Epithelial cell of prostate (primary cell): ENCODE results near the gene NAE1.
"Not testable (repeated sequence)": the region's sequence is repeated elsewhere in the genome, so short reads cannot be mapped to it uniquely, and the experiment has no call there.

Experiments used
- DNase-seq: peaks from one replicate; pipeline ENCODE4 v3.0.0-alpha.2; 2011; ENCODE audit warnings: low read depth, low spot score
- H3K27ac ChIP-seq: fragments of 450-650 bp; 2 replicates; pipeline ENCODE4 v1.5.1; 2017; ENCODE audit warnings: mild to moderate bottlenecking

The NAE1 gene

DNA sequence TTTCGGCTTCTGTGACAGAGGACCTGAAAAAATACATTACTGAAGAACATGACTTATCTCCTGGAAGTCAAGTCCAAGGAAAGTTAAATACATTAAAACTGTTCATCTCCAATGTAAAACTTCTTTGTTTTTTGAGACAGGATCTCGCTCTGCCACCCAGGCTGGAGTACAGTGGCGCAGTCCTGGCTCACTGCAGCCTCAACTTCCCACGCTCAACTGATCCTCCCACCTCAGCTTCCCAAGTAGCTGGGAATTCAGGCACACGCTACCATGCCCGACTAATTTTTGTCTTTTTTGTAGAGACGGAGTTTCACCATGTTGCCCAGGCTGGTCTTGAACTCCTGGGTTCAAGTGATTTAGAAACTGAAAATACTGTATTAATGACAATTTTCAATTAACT lies 19.7 kb downstream of the NAE1 start:
- DNase-seq = no peak
- no peak overlapping the region for H3K27ac ChIP-seq

DNA sequence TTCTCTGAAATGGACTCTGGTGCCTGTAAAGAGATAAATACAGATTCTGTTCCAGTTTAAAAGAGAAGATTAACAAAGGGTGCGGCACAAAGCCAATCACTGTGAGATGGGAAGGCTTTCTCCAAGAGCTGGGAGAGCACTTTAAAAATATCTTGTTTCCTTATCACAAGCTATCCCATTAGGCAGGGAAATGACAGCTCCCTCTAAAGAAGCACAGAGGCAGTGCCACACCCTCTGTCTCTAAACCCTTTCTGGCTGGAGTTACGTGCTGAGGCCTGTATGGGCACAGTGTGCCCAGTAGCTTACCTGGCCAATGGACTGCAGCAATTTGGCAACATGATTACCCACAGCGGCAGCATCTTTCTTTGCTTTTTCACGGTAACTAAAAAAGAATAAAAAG lies 20.4 kb downstream of the NAE1 start:
- DNase-seq = no peak
- H3K27ac ChIP-seq = no peak overlapping the region

DNA sequence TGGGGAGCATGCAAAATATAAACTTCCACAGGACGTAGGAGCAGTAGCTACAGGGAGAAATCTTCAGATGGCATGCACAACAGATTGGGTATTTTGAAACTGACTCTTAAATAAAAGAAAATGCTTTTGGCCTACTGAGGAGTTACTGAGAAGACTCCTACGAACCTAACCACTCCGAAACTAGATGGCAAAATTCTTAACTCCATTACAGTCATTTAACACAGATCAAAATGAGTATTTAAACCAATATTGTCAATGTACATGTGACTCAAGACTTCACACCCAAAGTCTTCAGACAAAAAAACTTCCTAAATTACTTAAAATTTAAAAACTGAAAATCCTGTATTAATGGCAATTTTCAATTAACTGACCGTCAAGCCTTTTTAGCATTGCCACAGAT lies 21.0 kb downstream of the NAE1 start:
- no peak for DNase-seq
- H3K27ac ChIP-seq = no peak overlapping the region

DNA sequence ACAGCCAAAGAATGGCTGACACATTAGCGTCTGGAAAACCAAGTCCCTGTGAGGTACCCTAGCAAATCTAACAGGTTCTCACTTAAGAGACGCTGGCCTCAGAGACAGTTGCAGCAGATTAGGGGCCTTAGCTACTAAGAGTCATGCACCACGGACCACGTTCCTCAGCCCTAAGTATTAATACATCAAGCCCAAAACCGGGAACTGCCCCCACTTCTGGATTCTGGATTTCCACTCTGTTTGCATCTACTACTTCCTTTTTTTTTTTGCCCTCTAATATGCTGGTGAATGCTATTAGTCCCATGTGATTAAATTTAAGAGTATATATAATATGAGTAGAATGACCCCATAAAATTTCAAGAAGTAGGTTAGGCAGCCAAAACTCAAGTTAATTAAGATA lies 28.6 kb downstream of the NAE1 start:
- DNase-seq = no peak
- H3K27ac ChIP-seq = no peak overlapping the region

DNA sequence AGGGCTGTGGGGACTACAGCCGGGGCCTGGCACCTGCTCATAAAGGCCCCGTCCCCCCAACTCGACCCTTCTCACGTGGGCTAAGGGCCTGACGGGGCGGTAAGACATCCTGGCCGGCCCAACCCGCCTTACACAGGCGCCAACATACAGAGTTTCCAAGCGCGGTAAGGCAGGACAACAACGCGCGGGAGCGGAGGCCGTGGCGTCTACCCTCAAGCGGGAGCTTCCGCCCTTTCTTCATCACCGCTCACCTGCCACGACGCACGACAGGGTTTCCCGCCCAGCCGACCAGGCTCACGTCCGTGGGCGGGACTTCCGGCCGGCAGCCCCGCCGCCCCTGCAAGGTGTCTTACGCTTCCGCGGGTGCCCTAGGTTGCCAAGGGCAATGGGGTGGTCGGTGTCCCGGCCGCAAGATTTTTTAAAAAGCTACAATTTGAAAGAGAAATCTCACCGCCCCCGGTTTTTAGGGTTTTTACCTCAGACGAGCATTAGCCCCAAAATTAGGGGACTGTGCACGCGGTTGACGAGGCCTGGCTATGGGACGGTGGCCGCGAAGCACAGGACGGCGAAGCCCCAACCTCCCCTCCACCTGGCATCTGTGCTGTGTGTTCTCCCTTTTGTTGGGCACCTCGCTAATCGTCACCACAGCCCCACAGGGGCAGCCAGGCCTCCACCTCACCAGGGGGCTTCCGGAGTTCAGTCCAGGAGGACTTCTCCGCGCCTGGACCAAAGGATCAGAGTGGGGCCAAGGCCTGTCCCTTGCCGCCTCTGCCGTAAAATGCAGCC lies 29.3 kb downstream of the NAE1 start, which contains the start of gene TERB1:
TSS of gene TERB1 (minus strand) at position 265 of the 786 bp plus-strand sequence. CDS start 4,786 bp downstream, outside the sequence.
- no peak within 1 kb of the TSS for H3K27ac ChIP-seq
- no peak for DNase-seq

DNA sequence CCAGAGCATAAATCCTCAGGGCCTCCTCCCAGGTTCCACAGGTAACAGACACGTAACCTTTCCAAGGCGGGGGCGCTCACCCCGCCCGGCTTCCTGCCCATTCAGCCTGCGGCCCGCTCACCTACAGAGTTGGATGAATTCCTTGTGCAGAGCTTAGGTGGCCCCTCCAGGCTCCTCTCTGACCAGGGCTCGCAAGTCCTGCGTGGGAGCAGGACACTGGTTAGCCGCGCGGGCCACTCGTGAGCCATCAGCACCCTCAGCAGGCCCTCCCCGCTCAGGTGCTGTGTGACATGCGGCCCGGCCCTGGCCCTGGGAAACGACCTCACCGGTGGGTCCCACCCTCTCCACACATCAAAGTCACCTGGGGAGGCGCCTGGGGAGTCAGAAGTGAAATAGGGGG lies 29.9 kb downstream of the NAE1 start:
- no peak overlapping the region for H3K27ac ChIP-seq
- no peak for DNase-seq

DNA sequence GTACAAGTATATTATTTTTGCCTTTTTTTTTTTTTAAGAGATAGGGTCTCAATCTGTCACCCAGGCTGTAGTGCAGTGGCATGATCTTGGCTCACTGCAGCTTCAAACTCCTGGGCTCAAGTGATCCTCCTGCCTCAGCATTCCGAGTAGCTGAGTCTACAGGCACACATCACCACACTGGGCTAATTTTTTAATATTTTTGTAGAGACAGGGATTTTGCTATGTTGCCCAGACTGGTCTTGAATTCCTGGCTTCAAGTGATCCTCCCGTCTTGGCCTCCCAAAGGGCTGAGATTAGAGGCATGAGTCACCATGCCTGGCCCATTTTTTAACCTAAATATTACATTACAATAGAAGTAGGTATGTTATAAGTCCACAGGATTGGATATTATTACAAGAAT lies 32.6 kb downstream of the NAE1 start:
- DNase-seq = no peak
- no peak overlapping the region for H3K27ac ChIP-seq

DNA sequence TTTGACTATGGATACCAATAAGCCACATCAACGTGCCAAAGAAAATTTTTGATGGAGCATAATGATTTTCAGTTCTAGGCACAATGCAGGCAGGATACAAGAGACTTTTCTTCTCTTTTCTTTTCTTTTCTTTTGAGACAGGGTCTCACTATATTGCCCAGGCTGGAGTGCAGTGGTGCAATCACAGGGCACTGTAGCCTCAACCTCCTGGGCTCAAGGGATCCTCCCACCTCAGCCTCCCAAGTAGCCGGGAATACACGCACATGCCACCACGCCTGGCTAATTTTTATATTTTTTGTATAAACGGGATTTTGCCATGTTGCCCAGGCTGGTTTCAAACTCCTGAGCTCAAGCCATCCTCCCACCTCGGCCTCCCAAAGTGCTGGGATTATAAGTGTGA lies 36.8 kb downstream of the NAE1 start:
- H3K27ac ChIP-seq = not testable (repeated sequence)

DNA sequence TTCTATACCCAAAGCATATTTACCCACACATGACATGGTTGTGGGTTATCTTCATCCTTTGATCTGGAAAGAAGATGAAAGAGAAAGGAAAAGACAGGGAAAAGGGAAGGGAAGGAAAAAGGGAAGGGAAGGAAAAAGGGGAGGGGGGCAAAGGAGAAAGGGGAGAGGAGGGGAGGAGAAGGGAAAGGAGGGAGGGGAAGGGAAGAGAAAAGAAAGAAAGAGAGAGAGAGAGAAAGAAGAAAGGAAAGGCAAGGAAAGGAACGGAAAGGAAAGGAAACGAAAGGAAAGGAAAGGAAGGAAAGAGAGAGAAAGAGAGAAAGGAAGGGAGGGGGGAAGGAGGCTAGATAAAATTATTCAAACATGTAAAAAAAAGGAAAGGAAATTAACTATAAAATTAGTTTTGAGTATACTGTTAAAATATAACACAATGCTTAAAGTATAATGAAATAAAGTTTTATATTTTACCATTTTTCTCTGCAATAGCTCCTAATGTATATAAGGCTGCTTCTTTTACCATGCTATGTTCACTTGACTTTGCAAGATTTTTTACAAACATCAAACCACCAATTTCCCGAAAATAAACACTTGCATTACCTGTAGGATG lies 40.5 kb downstream of the NAE1 start:
- H3K27ac ChIP-seq = no peak overlapping the region
- DNase-seq = no peak

More for the DNA sequence above, 36.8 kb downstream of the NAE1 start:
- not testable (repeated sequence) for DNase-seq

DNA sequence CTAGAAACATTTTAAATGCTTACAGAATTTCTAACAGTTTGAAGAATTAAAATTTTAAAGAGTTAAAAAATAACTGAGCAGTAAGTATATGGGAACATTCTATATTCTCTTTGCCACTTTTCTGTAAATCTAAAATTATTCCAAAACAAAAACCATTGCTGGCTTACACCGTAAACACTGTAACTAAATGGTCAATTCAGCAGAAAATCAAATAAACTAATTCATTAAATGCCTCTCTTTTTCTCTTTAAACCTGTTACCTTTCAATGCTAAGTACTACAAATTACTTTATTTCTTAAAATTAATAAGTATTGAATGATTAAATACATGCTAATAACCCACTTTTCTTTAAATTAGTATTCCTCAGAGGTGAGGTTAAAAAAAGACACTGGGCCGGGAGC lies 43.3 kb downstream of the NAE1 start:
- H3K27ac ChIP-seq = no peak overlapping the region
- no peak for DNase-seq

DNA sequence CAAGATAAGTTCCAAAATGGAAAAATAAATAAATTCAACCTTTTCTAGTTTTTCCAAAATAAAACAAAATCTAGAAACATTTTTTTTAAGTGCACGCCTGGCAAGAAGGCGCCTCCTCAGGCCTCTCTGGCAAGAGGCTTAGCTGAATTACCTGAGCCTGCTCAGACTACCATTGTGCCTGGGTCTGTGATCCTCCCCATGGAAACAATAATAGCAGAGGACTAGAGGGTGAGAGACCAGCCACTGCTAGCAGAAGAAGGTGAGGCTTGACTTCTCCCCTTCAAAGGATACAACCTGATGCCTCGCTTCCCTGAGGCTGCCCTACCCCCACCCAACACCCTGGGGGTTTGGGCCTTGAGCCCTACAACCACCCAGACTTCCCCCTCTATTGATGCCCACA lies 44.2 kb downstream of the NAE1 start:
- DNase-seq = no peak
- H3K27ac ChIP-seq = no peak overlapping the region

DNA sequence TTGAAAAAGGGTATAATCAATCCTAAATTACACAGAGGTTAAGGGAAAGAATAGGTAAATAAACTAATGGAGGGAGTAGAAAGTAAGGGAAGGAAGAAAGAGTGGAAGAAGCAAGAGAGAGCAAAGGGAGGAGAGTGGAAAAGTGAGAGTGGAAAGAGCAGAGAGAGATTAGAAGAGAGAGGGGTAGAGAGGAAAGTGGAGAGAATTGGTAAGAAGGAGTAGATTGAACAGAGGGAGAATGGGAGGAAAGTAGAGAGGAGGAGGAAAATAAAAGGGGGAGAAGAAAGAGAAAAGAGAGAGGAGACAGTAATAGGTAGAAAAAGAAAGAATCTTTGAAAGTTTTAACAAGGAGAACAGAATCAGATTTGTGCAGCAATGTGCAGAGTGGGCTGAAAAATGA lies 54.3 kb downstream of the NAE1 start:
- no peak for DNase-seq
- H3K27ac ChIP-seq = no peak overlapping the region

DNA sequence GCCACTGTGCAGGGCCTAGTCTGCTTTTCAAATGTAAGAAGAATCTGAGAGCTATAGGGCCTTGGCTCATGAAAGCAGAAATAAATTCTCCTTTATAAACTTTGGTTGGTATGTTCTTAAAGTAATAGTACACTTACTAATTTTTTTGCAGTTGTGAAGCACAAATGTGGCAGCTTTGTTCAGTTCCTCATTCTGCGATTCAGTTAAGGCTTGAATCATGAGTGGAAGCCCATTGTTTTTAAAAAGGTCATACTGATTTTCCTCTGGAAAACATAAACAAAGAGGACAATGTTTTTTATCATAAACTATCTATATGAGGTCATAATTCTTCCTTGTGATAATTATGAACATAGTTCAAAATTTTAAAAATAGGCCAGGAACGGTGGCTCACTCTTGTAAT lies 55.8 kb downstream of the NAE1 start:
- DNase-seq = no peak
- H3K27ac ChIP-seq = no peak overlapping the region

DNA sequence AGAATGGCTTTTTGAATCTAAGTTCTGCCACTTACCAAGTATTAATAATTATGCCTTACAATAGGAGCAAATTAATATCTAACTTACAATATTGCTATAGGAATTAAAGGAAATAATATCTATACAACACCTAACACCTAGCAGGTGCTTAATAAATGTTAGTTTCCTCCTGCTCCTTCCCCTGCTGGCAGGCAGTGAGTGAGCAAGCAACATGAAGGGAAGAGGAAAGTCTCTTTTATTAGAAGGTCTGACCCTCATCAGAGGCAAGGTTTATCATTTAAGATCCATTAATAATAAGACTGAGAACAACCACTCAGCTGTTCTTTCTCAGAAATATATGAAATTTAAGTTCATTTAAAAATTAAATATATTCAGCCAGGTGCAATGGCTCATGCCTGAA lies 72.7 kb downstream of the NAE1 start:
- H3K27ac ChIP-seq = no peak overlapping the region
- no peak for DNase-seq

DNA sequence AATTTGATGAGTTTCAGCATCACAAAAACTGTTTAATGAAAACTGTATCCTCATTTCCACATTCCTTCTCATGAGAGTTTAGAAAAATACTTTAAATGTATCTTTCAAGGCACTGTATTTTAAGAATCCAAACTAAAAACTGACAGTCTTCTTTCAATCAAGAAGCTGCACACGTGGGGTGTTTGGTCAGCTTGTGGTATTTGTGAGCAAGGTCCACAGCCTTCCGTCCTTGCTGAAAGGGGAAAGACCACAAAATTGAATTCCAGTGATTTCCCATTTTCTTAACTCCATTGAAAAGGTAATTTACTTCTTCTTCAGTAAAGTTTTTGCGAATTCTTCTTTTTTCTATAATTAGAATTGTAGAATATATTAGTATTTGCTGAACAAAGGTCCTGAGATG lies 76.0 kb downstream of the NAE1 start:
- DNase-seq = no peak
- no peak overlapping the region for H3K27ac ChIP-seq

DNA sequence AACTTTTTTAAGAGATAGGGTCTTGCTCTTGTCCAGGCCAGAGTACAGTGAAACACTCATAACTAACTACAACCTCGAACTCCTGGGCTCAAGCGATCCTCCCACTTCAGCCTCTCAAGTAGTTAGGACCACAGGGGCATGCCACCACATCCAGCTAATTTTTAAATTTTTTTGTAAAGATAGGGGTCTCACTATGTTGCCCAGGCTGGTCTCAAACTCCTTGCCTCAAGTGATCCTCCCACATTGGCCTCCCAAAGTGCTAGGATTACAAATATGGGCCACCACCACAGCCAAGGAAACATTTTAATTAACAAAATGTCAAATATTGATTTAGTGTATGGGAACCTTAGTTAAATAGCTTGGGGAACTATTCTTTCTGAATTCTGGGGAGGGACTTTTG lies 76.6 kb downstream of the NAE1 start:
- no peak overlapping the region for H3K27ac ChIP-seq
- DNase-seq = no peak

DNA sequence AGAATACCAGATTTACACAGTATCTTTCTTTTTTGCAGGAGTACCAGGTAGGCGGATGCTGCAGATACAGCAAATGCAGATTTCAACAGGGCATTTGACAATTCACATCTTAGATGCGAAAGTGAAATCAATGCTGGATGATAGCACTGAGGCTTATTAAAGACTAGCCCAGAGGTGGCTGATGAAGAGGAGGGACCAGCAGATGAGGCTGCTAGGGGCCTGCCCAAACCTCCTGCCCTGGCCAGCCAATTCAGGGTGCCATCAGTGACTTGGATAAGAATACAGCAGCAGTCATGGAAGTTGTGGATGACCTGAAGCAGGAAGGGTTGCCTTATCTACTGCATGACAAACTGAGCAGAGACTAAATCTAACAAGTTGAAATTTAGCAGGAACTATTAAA lies 77.8 kb downstream of the NAE1 start:
- no peak for DNase-seq
- H3K27ac ChIP-seq = no peak overlapping the region
